ENCODE data around the gene PLA2G4F.

GRCh38 chr15:42094512-42094963 lies 61.9 kb downstream of the PLA2G4F start, which contains the start of gene PLA2G4D:
- no peak for TF ChIP-seq POLR2AphosphoS5 (IDR thresholded peaks at IDR 0.05; ENCODE audit: low read depth, low read length)
- TF ChIP-seq SIN3A (IDR thresholded peaks at IDR 0.05; ENCODE audit: borderline replicate concordance, insufficient read depth, low read length), result no peak
- TF ChIP-seq FOXP2 (optimal IDR thresholded peaks at IDR 0.05; ENCODE audit: borderline replicate concordance, extremely low read depth, extremely low read length, insufficient read depth), result no peak
- TF ChIP-seq REST (IDR thresholded peaks at IDR 0.05; ENCODE audit: insufficient read depth in 1 of 2, low read depth in 2 of 2, low read length in 2 of 2), result no peak
